HUES64 (cell line): ENCODE results near the gene CAPN5.

ENCODE experiments used
- H3K27ac ChIP-seq: 2 replicates; pipeline ENCODE4 v1.7.0; 2013; ENCODE audit warnings: low read depth, low read length, inconsistent platforms
- H3K27me3 ChIP-seq: 2 replicates; pipeline ENCODE4 v1.6.1; 2013; ENCODE audit warnings: mild to moderate bottlenecking, low read length; ENCODE audit not compliant: insufficient read depth
- H3K36me3 ChIP-seq: 2 replicates; pipeline ENCODE4 v1.6.1; 2013; ENCODE audit warnings: mild to moderate bottlenecking, low read length; ENCODE audit not compliant: insufficient read depth
- H3K4me1 ChIP-seq: 2 replicates; pipeline ENCODE4 v1.6.1; 2013; ENCODE audit warnings: mild to moderate bottlenecking, low read length, moderate library complexity; ENCODE audit not compliant: insufficient read depth
- H3K4me3 ChIP-seq: 2 replicates; pipeline ENCODE4 v1.5.1; 2013; ENCODE audit warnings: mild to moderate bottlenecking, low read length, moderate library complexity
- H3K9ac ChIP-seq: 2 replicates; pipeline ENCODE4 v1.6.1; 2013; ENCODE audit warnings: mild to moderate bottlenecking, low read depth, low read length
- H3K9me3 ChIP-seq: 2 replicates; pipeline ENCODE4 v1.6.1; 2013; ENCODE audit warnings: low read depth, low read length; ENCODE audit not compliant: insufficient read depth
- WGBS: fragments of 150-250, 120-280 bp; methylation state at CpG from one replicate; pipeline ENCODE4 v1.1.7; 2013; ENCODE audit warnings: missing lambda C conversion rate; 5-methylcytosine and 5-hydroxymethylcytosine counted together

CAPN5 gene

DNA sequence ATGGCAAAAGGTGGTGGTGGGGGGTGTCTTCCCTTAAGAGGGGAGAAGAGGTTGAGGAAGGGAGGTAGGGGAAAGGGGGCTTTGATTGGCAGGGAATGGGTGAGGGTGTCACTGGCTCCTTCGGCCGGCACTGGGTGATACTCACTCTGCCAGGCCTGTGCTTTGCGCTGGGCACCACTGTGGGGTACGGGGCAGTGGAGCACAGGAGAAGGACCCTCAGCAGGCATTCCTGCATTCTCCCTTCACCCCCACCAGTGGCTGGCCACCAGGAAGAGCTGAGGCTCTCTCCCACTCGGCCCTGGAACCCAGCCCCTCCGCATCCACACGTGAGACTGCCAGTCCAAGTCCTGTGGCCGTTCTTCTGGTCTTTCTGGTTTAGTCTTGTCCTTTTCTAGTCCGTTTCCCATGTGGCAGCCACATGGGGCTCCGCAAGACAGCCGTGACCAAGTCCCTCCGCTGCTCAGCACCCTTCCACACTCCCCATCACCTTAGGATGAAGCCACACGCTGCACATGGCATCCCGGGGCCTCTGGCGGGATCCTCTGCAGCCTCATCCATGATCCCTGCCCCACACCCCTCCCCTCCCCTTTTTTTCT lies 8.0 kb downstream of the CAPN5 start:
- WGBS, result 93% methylated on average over 13 of the region's 15 CpGs
- Histone ChIP-seq H3K9ac (no peak overlapping the region), H3K4me3 (no peak overlapping the region), H3K36me3 (no peaks in the 10 kb centered on the region), H3K27ac (no peak overlapping the region), H3K9me3 (peaks cover 5% of the 10 kb centered on the region; the same call in 1 of the 2 replicates), H3K27me3 (no peaks in the 10 kb centered on the region), H3K4me1 (no peaks in the 10 kb centered on the region)

DNA sequence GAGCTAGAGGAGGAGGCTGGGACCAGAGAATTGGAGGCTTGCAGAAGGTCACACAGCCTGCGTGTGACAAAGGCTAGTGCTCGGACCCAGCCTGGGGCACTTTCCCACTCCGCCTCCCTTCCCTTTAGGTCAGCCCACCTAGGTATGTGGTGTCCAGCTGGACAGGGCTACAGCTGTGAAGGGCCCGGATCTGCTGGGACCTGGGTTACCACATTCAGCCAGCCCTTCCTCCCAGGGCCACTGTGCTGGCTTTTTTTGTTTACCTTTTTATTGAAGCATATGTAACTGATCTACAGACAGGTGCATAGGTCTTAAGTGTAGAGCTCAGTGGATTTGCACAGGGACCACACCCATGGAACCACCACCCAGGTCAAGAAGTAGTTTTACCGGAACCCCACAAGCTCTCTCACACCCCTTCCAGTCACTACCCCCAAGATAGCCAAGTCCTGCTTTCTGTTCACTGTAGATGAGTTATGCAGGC lies 8.7 kb downstream of the CAPN5 start:
- WGBS, result 96% methylated on average over 4 of the region's 5 CpGs
- H3K4me3 ChIP-seq, result no peak overlapping the region

DNA sequence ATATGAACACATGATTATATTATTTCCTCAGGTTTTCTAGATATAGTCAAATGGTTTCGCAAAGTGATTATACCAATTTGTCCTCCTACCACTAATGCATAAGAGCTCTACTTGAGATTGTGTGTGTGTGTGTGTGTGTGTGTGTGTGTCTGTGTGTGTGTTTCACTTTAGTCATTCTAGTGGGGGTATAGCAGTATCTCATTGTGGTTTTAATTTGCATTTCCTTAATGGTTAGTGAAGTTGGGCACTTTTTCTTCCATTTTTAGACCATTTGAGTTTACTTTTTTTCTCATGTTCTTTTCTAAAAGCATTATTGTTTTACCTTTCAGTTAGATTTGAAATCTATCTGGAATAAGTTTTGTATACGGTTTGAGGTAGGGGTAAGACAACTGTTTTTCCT lies 12.9 kb downstream of the CAPN5 start:
- H3K9me3 ChIP-seq, result peaks cover 5% of the 10 kb centered on the region; the same call in 1 of the 2 replicates
- no peak overlapping the region for H3K27ac ChIP-seq
- WGBS, result no CpG with 5 or more reads among the region's 2 CpGs
- H3K36me3 ChIP-seq, result no peaks in the 10 kb centered on the region
- no peaks in the 10 kb centered on the region for H3K4me1 ChIP-seq
- H3K27me3 ChIP-seq, result no peaks in the 10 kb centered on the region
- no peak overlapping the region for H3K9ac ChIP-seq
- H3K4me3 ChIP-seq, result no peak overlapping the region

More for the DNA sequence above, 8.7 kb downstream of the CAPN5 start:
- Histone ChIP-seq H3K9me3 (peaks cover 5% of the 10 kb centered on the region; the same call in 1 of the 2 replicates), H3K4me1 (no peaks in the 10 kb centered on the region), H3K9ac (no peak overlapping the region), H3K27me3 (no peaks in the 10 kb centered on the region), H3K27ac (no peak overlapping the region), H3K36me3 (no peaks in the 10 kb centered on the region)

DNA sequence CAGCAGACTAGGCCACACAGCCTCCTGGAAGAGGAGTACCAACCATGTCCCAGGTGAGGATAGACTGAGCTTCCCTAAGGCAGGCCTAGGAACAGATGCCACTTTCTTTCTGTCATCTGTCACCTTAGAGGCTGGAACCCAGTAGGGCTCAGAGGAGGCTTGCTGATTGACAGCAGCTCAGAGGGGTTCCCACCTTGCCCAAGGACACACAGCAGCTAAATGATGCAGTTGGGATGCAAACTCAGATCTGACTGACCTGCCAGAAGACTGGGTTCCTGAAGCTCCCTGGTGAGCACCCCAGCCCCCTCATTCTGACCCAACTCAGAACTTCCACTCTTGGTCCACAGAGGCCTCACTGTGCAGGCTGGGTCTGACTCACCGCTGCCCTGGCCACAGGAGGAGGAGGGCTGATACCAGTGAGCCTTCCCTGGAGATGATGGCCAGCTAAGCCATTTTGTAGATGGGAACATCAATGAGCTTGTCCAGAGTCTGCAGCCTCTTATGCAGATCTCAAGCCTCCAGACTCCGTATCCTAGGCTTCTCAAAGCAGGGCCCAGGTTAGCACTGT lies 14.0 kb downstream of the CAPN5 start:
- peaks cover 3% of the 10 kb centered on the region; the same call in 1 of the 2 replicates for H3K36me3 ChIP-seq
- no peaks in the 10 kb centered on the region for H3K27me3 ChIP-seq
- H3K27ac ChIP-seq, result no peak overlapping the region
- no peak overlapping the region for H3K9ac ChIP-seq
- H3K4me3 ChIP-seq, result no peak overlapping the region
- 85% methylated on average over 2 of the region's 2 CpGs for WGBS
- H3K4me1 ChIP-seq, result no peaks in the 10 kb centered on the region
- peaks cover 5% of the 10 kb centered on the region; the same call in 1 of the 2 replicates for H3K9me3 ChIP-seq

DNA sequence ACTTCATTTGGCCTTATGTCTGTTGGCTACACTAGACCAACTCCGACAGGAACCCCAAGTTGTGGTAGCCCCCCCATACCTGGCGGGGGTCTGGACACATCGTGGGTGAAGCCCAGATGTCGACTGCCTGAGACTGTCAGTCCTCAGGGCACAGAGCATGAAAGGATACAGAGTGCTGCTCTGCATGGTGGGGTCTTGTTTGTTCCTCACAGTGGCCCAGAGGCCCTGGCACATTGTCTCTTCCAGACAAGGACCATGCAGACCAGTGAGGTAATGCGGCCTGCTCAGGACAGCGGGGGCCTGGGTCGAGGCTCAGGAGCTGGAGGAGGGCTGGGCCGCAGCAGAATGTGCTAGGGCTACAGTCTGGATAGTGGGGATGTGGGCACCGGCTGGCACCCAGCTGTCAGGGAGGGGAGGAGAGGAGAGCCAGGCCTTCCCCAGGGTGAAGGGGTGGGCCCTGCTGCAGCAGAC lies 14.6 kb downstream of the CAPN5 start:
- Histone ChIP-seq H3K4me1 (no peaks in the 10 kb centered on the region), H3K27me3 (no peaks in the 10 kb centered on the region), H3K36me3 (peaks cover 3% of the 10 kb centered on the region; the same call in 1 of the 2 replicates), H3K4me3 (no peak overlapping the region), H3K27ac (no peak overlapping the region), H3K9me3 (peaks cover 5% of the 10 kb centered on the region; the same call in 1 of the 2 replicates), H3K9ac (no peak overlapping the region)
- 92% methylated on average over 9 of the region's 9 CpGs for WGBS

DNA sequence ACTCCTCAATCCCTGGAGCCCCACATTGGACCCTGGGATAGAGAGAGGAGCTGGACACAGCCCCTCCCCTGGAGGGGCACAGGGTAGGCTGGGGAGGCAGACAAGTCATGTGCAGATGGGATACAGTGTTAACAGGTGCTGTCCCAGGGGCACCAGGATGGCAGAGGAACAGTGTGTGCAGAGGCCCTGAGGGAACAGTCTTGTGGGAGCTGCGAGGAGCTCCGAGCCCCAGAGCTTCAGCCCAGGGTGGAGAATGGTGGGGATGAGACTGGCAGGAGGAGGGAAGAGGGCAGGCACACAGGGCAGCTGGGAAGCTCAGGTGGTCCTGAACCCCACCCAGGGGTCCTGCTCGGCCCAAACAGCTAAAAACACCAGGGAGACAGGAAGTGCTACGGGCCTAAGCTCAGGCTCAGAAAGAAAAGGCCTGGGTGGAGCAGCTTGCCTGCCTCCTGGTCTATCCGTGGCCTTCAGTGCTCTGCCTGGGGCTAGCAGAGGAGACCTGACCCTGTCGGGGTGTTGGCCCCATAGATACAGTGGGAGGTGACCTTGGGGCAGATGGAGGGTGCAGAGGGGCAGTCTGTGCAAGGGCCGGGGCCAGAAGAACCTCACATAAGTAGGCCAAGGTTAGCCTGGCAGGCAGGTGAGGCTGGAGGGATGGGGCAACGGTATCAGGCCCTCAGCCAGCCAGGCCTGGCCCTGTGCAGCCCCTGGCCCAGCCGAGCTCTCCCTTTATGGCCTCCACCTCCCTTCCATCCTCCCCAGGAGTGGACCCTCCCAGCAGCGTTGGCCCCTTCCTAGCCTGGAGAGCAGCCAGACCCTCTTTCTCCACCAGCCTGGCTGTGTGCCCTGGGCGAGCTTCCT lies 15.4 kb downstream of the CAPN5 start:
- H3K27ac ChIP-seq, result no peak overlapping the region
- WGBS, result 82% methylated on average over 11 of the region's 11 CpGs
- peaks cover 3% of the 10 kb centered on the region; the same call in 1 of the 2 replicates for H3K36me3 ChIP-seq
- H3K27me3 ChIP-seq, result no peaks in the 10 kb centered on the region
- H3K4me3 ChIP-seq, result no peak overlapping the region
- no peaks in the 10 kb centered on the region for H3K4me1 ChIP-seq
- H3K9ac ChIP-seq, result no peak overlapping the region
- peaks cover 5% of the 10 kb centered on the region; the same call in 1 of the 2 replicates for H3K9me3 ChIP-seq

DNA sequence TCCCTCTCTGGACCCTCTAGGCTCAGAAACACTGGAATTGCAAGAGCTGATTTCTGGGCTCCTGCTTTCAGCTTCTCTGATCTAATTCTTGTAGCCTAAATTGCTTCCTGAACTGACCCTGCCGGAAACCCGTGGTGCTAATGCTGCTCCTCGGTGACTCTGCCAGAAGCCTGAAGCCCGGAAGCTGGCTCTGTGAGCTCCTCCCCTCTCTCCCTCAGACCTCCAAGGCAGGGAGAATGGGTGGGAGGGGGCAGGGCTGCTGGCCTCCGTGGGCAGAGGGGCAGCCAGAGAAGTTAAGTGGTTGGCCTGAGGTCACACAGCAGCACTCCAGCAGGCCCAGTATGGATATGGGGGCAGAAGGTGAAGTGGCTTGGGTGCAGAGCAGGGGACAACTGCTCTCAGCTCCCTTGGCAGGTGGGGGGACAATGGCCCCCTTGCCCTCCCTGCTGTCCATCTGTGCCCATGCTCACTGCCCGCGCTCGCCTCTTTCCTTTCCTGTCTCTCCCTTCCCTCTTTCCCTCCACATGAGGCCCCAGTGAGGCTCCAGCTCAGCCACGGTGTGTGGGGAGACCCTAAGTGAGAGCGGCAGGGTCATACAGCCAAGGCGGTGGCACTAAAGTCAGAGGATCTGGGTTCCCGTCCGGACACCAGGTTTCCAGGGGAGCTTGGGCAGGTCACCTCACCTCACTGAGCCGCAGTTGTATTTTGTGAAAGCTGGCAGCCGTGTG lies 16.2 kb downstream of the CAPN5 start:
- no peak overlapping the region for H3K9ac ChIP-seq
- H3K27ac ChIP-seq, result no peak overlapping the region

DNA sequence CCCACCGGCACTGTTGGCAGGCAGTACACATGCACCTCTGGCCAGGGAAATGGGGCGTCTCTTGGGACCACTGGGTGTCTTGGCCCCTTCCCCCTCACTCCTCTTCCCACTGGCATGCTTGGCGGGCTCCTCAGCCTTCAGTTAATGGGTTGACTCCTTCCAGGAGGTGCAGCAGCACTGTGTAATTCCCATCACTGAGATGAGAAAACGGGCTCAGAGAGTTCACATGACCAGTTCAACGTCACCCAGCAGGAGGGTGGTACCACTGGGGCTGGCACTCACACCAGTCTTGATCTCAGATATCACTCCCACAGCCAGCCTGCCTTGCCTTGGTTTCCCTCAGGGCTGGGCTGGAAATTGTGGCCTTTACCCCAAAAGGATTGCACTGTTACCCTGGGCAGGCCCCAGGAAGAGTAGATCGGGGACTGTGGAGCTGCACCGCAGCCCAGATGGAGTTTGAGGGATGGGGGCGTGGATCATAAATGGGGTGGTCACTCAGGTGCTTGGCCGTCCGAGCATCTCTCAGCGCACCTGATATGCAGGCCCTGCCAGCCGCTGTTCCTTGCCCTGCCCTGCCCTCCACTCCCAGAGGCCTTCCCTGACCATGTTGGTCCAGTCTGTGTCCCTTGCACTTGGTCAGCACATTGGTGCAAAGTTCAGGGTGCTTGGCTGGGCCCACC lies 16.9 kb downstream of the CAPN5 start:
- 95% methylated on average over 12 of the region's 12 CpGs for WGBS
- Histone ChIP-seq H3K27me3 (no peaks in the 10 kb centered on the region), H3K4me3 (no peak overlapping the region), H3K27ac (no peak overlapping the region), H3K4me1 (no peaks in the 10 kb centered on the region), H3K9me3 (peaks cover 5% of the 10 kb centered on the region; the same call in 1 of the 2 replicates), H3K9ac (no peak overlapping the region), H3K36me3 (peaks cover 3% of the 10 kb centered on the region; the same call in 1 of the 2 replicates)

More for the DNA sequence above, 16.2 kb downstream of the CAPN5 start:
- peaks cover 5% of the 10 kb centered on the region; the same call in 1 of the 2 replicates for H3K9me3 ChIP-seq
- WGBS, result 80% methylated on average over 14 of the region's 15 CpGs
- H3K27me3 ChIP-seq, result no peaks in the 10 kb centered on the region
- H3K4me3 ChIP-seq, result no peak overlapping the region
- no peaks in the 10 kb centered on the region for H3K4me1 ChIP-seq
- H3K36me3 ChIP-seq, result peaks cover 3% of the 10 kb centered on the region; the same call in 1 of the 2 replicates

DNA sequence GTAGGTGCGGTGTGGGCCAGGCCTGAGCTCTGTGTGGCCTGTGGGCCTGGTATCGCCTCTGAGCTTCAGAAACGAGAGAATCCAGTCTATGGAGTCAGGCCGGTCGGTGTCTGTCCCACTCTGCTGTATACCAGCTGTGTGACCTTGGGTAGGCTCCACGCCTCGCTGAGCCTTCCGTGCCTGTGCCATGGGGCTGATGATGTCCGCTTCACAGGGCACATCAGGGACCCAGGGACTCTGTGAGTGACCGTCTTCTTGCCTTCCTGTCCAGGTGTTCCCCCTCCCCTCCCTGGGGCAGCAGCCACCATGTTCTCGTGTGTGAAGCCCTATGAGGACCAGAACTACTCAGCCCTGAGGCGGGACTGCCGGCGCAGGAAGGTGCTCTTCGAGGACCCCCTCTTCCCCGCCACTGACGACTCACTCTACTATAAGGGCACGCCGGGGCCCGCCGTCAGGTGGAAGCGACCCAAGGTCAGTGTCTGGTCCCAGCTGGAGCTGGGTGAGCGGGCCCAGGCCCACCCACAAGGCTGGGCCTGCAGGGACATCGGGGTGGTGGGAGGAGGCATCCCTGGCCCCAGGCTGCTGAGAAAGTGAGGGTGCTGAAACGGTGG lies 17.9 kb downstream of the CAPN5 start:
- H3K9ac ChIP-seq, result no peak overlapping the region
- no peak overlapping the region for H3K27ac ChIP-seq
- no peak overlapping the region for H3K4me3 ChIP-seq
- H3K36me3 ChIP-seq, result peaks cover 3% of the 10 kb centered on the region; the same call in 1 of the 2 replicates
- H3K27me3 ChIP-seq, result no peaks in the 10 kb centered on the region
- H3K9me3 ChIP-seq, result no peaks in the 10 kb centered on the region
- H3K4me1 ChIP-seq, result no peaks in the 10 kb centered on the region
- 95% methylated on average over 25 of the region's 25 CpGs for WGBS

DNA sequence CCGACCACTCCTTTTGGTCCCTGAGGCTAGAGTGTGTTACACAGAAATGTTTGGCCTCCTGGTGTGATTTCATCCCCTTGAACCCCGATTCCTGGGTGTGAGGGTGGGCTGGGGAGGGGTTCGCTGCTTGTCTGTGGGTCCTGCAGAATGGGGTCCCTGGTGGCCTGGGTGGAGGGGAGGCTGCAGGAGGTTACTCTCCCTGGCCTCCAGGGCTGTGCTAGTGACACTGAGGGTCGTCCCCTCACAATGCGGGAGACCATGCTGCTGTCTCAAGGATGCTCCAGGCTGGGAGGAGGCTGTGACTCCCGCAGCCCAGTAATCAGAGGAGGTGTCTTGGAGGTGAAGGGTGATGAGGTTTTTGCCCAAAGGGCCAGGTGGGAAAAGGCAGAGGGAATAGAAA lies 18.9 kb downstream of the CAPN5 start:
- H3K9ac ChIP-seq, result no peak overlapping the region
- H3K4me3 ChIP-seq, result no peak overlapping the region
- H3K27me3 ChIP-seq, result no peaks in the 10 kb centered on the region
- H3K9me3 ChIP-seq, result no peaks in the 10 kb centered on the region
- H3K36me3 ChIP-seq, result peaks cover 3% of the 10 kb centered on the region; the same call in 1 of the 2 replicates
- 93% methylated on average over 6 of the region's 6 CpGs for WGBS
- no peak overlapping the region for H3K27ac ChIP-seq
- no peaks in the 10 kb centered on the region for H3K4me1 ChIP-seq
